SU-DHL-6 (cell line): ENCODE results near the gene CYP26B1.

Source experiments
- H2AFZ ChIP-seq: fragments of 200-600 bp; sonication (generic); 2 replicates; pipeline ENCODE4 v1.6.1; 2014; ENCODE audit warnings: low read depth, mild to moderate bottlenecking, moderate library complexity, mixed read lengths, antibody characterized with exemption, low read length; ENCODE audit not compliant: severe bottlenecking
- H3F3A ChIP-seq: fragments of 200-600 bp; shearing (Covaris generic); 2 replicates; pipeline ENCODE4 v1.6.0; 2016; ENCODE audit warnings: antibody characterized with exemption, mild to moderate bottlenecking; ENCODE audit not compliant: insufficient read depth
- H3K27ac ChIP-seq: fragments of 200-600 bp; sonication (generic); 2 replicates; pipeline ENCODE4 v1.5.1; 2016; ENCODE audit warnings: low read depth, mild to moderate bottlenecking, low read length, moderate library complexity, mixed read lengths
- H3K27me3 ChIP-seq: fragments of 200-600 bp; sonication (generic), shearing (Covaris generic); 2 replicates; pipeline ENCODE4 v1.6.0; 2014; ENCODE audit warnings: mild to moderate bottlenecking, low read length
- H3K36me3 ChIP-seq: fragments of 200-600 bp; sonication (generic); 2 replicates; pipeline ENCODE4 v1.6.1; 2014; ENCODE audit warnings: mild to moderate bottlenecking, low read length, mixed read lengths
- H3K4me2 ChIP-seq: fragments of 300-600, 200-600 bp; shearing (Covaris generic), sonication (generic); 2 replicates; pipeline ENCODE4 v1.6.0; 2014; ENCODE audit warnings: low read length, low read depth, mild to moderate bottlenecking; ENCODE audit not compliant: poor library complexity, severe bottlenecking
- H3K4me3 ChIP-seq: fragments of 200-600 bp; sonication (generic); 2 replicates; pipeline ENCODE4 v1.5.1; 2014; ENCODE audit warnings: antibody characterized with exemption, low read length, mild to moderate bottlenecking, mixed read lengths; ENCODE audit not compliant: insufficient read depth, poor library complexity, severe bottlenecking
- H3K79me2 ChIP-seq: fragments of 200-600 bp; sonication (generic); 2 replicates; pipeline ENCODE4 v1.6.1; 2014; ENCODE audit warnings: mild to moderate bottlenecking, low read length, moderate library complexity; ENCODE audit not compliant: insufficient read depth
- H3K9ac ChIP-seq: fragments of 200-600 bp; sonication (generic); 2 replicates; pipeline ENCODE4 v1.7.0; 2014; ENCODE audit warnings: mild to moderate bottlenecking, low read length
- H3K9me2 ChIP-seq: fragments of 200-600 bp; sonication (generic); replicated peaks from 2 replicates; pipeline ENCODE4 v1.6.1; 2014; ENCODE audit warnings: low read length; ENCODE audit not compliant: insufficient read depth
- H3K9me3 ChIP-seq: fragments of 200-600 bp; sonication (generic); 2 replicates; pipeline ENCODE4 v1.6.1; 2014; ENCODE audit warnings: low read length, mixed read lengths; ENCODE audit not compliant: insufficient read depth
- H4K20me1 ChIP-seq: fragments of 200-600 bp; sonication (generic); 2 replicates; pipeline ENCODE4 v1.6.1; 2014; ENCODE audit warnings: low read depth, mild to moderate bottlenecking, antibody characterized with exemption, low read length, moderate library complexity, mixed read lengths
- CTCF ChIP-seq: fragments of 200-600 bp; sonication (generic); IDR thresholded peaks from one replicate; pipeline ENCODE4 v1.5.1; 2017; ENCODE audit warnings: antibody characterized with exemption, mild to moderate bottlenecking, low read length, moderate library complexity; ENCODE audit not compliant: insufficient read depth, poor library complexity, severe bottlenecking
- EZH2phosphoT487 ChIP-seq: fragments of 200-600 bp; sonication (generic), shearing (Covaris generic); conservative IDR thresholded peaks from 2 replicates; pipeline ENCODE4 v1.6.1; 2018; ENCODE audit warnings: mild to moderate bottlenecking, antibody characterized with exemption, low read length, moderate library complexity, mixed read lengths

CYP26B1 gene

GRCh38 chr2:72085513-72085912 lies 62.1 kb downstream of the CYP26B1 start:
- Histone ChIP-seq H3K4me3 (no peak overlapping the region), H3K9me2 (no peaks in the 10 kb centered on the region), H2AFZ (no peak overlapping the region), H3K27ac (no peak overlapping the region), H4K20me1 (no peaks in the 10 kb centered on the region), H3K79me2 (no peaks in the 10 kb centered on the region), H3K9ac (no peak overlapping the region), H3K9me3 (no peaks in the 10 kb centered on the region), H3F3A (no peaks in the 10 kb centered on the region), H3K27me3 (no peaks in the 10 kb centered on the region), H3K36me3 (no peaks in the 10 kb centered on the region), H3K4me2 (no peak overlapping the region)
- no peak for TF ChIP-seq EZH2phosphoT487

- H4K20me1 ChIP-seq: no peaks in the 10 kb centered on the region
- H3K9ac ChIP-seq: no peak overlapping the region
- H2AFZ ChIP-seq: no peak overlapping the region
- no peak overlapping the region for H3K4me2 ChIP-seq
- no peaks in the 10 kb centered on the region for H3K27me3 ChIP-seq
- no peaks in the 10 kb centered on the region for H3K79me2 ChIP-seq
- H3K36me3 ChIP-seq: no peaks in the 10 kb centered on the region
- no peak for TF ChIP-seq EZH2phosphoT487
- TF ChIP-seq CTCF: no peak
- no peaks in the 10 kb centered on the region for H3K9me3 ChIP-seq
- no peak overlapping the region for H3K4me3 ChIP-seq
- H3F3A ChIP-seq: no peaks in the 10 kb centered on the region
- no peaks in the 10 kb centered on the region for H3K9me2 ChIP-seq
- H3K27ac ChIP-seq: no peak overlapping the region
Observed at GRCh38 chr2:72085036-72085435, 62.6 kb downstream of the CYP26B1 start.

GRCh38 chr2:72084584-72084976 lies 63.1 kb downstream of the CYP26B1 start:
- no peaks in the 10 kb centered on the region for H3F3A ChIP-seq
- H3K9ac ChIP-seq: no peak overlapping the region
- no peaks in the 10 kb centered on the region for H3K27me3 ChIP-seq
- no peak overlapping the region for H3K4me2 ChIP-seq
- H3K4me3 ChIP-seq: no peak overlapping the region
- no peaks in the 10 kb centered on the region for H3K79me2 ChIP-seq
- H3K36me3 ChIP-seq: no peaks in the 10 kb centered on the region
- H4K20me1 ChIP-seq: no peaks in the 10 kb centered on the region
- TF ChIP-seq EZH2phosphoT487: no peak
- no peak for TF ChIP-seq CTCF
- no peak overlapping the region for H3K27ac ChIP-seq
- H3K9me3 ChIP-seq: no peaks in the 10 kb centered on the region
- no peak overlapping the region for H2AFZ ChIP-seq
- H3K9me2 ChIP-seq: no peaks in the 10 kb centered on the region

- no peaks in the 10 kb centered on the region for H3K9me3 ChIP-seq
- no peak overlapping the region for H2AFZ ChIP-seq
- H3K27ac ChIP-seq: no peak overlapping the region
- H3K4me3 ChIP-seq: no peak overlapping the region
- no peaks in the 10 kb centered on the region for H3K27me3 ChIP-seq
- H3K9me2 ChIP-seq: no peaks in the 10 kb centered on the region
- no peak overlapping the region for H3K4me2 ChIP-seq
- no peaks in the 10 kb centered on the region for H3F3A ChIP-seq
- no peak overlapping the region for H3K9ac ChIP-seq
- H3K79me2 ChIP-seq: no peaks in the 10 kb centered on the region
- H4K20me1 ChIP-seq: no peaks in the 10 kb centered on the region
- no peaks in the 10 kb centered on the region for H3K36me3 ChIP-seq
- TF ChIP-seq EZH2phosphoT487: no peak
Observed at GRCh38 chr2:72083751-72084583, 63.7 kb downstream of the CYP26B1 start.
